Choroid plexus epithelial cell (primary cell): ENCODE data around the gene MGAT4A.

Experiments
- DNase-seq: peaks from one replicate; pipeline ENCODE4 v3.0.0-alpha.2; 2010; ENCODE audit warnings: low read depth
- H3K4me3 ChIP-seq: 2 replicates; pipeline ENCODE4 v1.5.1; 2011; ENCODE audit warnings: low read depth, mild to moderate bottlenecking, control low read depth, low read length, moderate library complexity
- CTCF ChIP-seq: conservative IDR thresholded peaks from 2 replicates; pipeline ENCODE4 v1.5.1; 2011; ENCODE audit warnings: low read depth, mild to moderate bottlenecking, control low read depth, inconsistent platforms, low read length, moderate library complexity

The MGAT4A gene

GRCh38 chr2:98648451-98648850 is 82.5 kb downstream of the MGAT4A start:
- no peak for DNase-seq
- no peak overlapping the region for H3K4me3 ChIP-seq
- no peak for TF ChIP-seq CTCF

GRCh38 chr2:98647636-98648035 is 83.3 kb downstream of the MGAT4A start:
- DNase-seq = no peak

GRCh38 chr2:98643496-98644100 is 87.3 kb downstream of the MGAT4A start:
- H3K4me3 ChIP-seq = no peak overlapping the region
- TF ChIP-seq CTCF = no peak
- peak; percentile 44 for DNase-seq

More at GRCh38 chr2:98647636-98648035, 83.3 kb downstream of the MGAT4A start:
- no peak overlapping the region for H3K4me3 ChIP-seq
- TF ChIP-seq CTCF = no peak

- TF ChIP-seq CTCF = no peak
- no peak overlapping the region for H3K4me3 ChIP-seq
- no peak for DNase-seq
These were observed 93.4 kb downstream of the MGAT4A start for GRCh38 chr2:98637401-98638147.

- H3K4me3 ChIP-seq = no peak overlapping the region
- peak; percentile 20 for DNase-seq
- TF ChIP-seq CTCF = peak; percentile 55
These were observed 96.4 kb downstream of the MGAT4A start for GRCh38 chr2:98634406-98635092.

GRCh38 chr2:98632351-98632750 is 98.6 kb downstream of the MGAT4A start:
- no peak overlapping the region for H3K4me3 ChIP-seq
- no peak for TF ChIP-seq CTCF

GRCh38 chr2:98623657-98624056 is 107.3 kb downstream of the MGAT4A start:
- TF ChIP-seq CTCF = no peak
- DNase-seq = peak; percentile 76
- H3K4me3 ChIP-seq = no peak overlapping the region

More at GRCh38 chr2:98632351-98632750, 98.6 kb downstream of the MGAT4A start:
- DNase-seq = no peak
